GM18907 (cell line): ENCODE measurements around the gene MIEF1.
"Not testable (repeated sequence)": the region's sequence is repeated elsewhere in the genome, so short reads cannot be mapped to it uniquely, and the experiment has no call there.

ENCODE experiments used
- ATAC-seq: cut with Tn5 transposase; IDR thresholded peaks from one replicate; pipeline ENCODE4 v1.9.1; 2021; ENCODE audit warnings: mild to moderate bottlenecking, moderate library complexity; ENCODE audit not compliant: unreplicated experiment

The MIEF1 gene

DNA sequence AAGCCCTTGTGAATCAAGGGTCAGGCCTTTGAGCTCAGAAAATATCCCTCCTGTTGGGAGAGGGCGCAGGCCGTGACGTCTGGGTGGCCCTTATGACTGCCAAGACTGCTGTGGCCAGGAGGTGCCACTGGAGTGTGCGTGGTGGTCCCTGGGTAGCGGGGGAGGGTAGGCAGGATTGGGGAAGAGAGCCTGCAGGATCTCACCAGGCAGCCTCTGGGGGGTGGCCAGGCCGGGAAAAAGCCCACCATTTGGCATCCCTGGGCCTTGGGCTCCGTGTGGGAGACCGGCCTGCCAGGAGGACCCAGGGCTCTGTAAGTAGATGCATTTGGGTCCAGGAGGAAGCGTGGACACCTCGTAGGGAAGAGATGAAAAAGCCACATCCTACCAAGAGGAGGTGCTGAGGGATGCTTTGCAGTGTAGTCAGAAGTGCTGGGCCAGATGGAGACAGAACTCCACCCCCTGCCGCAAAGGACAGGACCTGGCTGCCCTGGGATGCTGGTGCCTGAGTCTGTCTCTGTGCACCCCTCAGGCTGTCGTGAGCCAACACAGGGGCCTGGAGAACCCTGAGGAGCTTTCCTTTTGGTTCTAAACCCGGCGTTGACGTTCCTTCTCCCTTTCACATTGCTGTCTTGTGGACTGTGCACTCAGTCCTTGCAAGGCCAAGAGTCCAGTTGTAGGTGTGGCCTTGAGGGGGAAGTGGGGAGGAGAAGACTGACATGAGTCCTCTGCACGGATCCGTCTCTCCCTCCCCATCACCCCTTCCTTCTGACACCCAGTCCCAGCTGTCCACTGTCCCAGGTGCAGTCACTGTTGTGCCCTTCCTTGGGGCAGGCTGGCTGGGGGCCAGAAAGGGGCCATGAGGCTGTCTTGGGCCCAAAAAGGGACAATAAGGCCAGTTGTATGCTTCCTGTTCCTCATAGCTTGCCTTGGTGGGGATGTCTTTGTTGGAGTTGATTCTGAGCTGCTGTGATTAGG is 12.7 kb upstream of the MIEF1 start:
- ATAC-seq = no peak

DNA sequence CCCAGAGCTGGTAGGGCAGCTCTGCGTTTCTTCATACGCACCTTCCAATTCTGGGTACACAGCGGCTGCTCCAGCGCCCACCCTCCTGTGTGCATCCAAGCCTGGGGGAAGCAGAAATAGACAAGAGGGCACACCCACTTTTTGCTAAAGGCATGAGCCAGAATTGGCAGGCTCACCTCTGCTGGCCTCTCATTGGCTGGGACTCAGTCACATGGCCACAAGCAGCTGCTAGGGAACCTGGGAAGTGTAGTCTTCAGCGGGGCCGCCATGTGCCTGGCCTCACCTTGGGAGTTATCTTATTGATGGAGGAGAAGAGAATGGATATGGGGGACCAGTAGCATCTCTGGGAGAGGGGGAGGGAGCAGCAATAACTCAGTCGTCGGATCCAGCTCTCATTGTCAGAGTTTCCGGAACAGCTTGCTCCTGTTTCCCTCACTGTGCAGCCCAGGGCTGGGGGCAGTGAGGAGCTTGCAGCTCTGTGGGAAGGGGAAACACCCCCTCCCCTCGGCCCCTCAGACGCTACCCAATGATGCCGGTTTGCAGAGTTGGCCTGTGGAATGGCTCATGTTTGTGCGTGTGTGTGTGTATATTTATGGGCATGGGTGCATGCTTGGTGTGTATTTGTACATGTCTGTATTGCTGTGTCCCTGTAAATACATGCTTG is 11.8 kb upstream of the MIEF1 start:
- ATAC-seq = no peak

DNA sequence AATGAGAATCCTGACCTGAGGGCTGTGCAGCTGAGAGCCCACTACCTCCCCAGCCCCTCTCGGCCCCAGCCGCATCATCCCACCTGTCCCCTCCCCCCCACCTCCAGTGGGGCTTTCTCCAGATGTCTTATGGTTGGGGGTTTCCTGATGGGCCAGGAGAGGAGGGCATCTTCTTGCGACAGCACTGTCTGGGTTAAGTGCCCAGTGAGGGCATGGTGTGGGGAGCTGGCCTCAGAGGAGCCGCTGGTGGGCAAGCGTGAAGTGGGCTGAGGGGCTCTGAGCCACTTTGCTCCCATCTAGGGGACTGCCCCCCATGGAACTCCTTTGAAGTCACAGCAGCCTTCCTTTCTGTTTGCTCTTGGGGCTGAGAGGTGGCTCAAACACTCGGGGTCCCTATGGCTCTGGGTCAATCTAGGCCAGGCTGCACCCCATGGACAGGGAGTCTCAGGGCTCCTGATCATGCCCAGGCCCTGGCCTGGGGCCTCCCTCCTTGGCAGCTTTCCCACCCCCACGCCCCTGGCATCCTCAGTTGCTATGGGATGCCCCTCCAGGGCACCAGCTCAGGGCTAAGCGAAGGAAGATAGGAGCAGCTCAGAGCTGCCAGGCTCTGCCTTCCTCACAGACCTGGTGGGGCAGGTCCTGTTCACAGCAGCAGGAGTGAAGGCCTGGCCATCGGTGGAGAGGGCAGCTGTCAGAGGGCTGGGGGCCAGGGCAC is 11.0 kb upstream of the MIEF1 start:
- no peak for ATAC-seq

DNA sequence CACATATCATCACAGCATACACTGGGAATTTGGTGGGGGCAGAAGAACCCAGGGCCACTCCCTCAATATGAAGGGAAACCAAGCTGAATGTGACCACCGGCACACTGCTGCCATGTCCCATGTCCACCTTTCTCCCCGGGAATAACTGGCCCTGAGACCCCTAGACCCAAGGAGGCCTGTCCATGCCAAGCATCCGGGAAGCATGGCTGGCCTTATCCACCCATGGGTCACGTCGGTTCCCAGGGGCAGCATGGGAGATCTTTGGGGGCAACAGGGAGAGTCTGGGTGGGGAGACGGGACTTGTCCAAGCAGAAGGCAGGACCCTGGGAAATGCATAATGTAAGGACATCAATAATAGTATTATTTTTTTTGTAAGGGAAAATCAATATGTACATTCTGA is 10.4 kb upstream of the MIEF1 start:
- ATAC-seq = no peak

DNA sequence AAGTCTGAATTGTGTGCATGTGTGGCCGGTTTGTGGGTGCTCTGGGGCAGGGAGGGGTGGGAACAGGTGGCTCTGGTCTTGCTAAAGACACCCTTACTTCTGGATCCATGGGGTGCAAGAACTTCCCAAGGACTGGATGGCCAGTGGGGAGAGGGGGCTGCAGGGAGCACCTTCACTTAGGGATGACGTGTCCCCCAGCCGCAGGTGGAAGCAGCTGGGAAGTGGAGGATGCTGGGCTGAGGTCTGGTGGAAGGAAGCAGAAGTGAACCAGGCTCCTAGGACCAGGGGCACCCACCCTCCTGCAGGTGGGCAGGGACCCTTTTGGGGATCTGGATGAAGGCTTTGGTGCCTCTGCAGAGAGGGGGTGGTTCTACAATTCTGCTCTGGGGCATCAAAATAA is 9.9 kb upstream of the MIEF1 start:
- ATAC-seq = no peak

DNA sequence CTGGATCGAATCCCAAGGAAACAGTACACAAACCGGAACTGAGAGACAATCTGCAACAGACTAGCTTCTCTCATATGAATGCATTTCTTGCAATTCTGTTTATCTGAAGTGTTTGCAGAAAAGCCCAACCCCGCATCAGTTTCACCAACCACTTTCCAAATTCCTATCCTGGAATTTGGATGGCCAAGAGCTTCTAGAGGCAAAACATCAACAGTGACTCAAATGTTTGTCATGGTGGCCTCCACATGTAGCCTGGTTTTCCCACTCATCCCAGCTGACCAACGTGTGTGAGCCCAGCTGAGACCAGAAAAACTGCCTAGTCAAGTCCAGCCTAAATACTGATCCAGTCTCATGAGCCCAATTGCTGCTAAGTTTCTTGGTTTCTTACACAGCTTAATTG is 8.3 kb upstream of the MIEF1 start:
- ATAC-seq = no peak

DNA sequence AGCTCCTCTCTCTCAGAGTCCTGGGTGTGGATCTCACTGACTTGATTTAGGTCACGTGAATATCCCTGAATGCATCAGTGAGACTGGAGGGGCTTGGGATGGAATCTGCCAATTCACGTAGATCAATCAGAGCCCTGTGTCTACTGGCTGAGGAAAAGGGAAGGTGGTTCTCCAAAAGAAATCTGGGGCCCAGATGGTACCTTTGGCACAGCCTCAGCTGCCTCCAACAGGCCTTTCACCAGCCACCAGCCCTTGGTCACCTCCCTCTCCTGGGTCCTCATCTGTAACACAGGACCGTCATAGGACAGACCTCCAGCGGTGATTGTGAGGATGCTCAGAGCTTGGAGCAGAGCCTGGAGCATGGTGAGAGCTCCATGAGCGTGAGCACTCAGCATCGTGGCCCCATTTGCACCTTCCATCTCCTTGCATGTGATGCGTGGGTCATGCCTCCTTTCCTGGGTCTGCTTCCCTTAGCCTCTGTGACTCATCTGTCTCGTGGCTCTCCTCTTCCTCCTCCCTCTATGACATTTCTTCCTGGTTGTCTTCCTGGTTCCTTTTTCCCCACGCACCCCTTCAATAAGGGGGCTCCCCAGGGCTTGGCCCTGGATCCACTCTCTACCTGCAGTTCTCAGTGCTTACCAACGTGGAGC is 7.5 kb upstream of the MIEF1 start:
- no peak for ATAC-seq

DNA sequence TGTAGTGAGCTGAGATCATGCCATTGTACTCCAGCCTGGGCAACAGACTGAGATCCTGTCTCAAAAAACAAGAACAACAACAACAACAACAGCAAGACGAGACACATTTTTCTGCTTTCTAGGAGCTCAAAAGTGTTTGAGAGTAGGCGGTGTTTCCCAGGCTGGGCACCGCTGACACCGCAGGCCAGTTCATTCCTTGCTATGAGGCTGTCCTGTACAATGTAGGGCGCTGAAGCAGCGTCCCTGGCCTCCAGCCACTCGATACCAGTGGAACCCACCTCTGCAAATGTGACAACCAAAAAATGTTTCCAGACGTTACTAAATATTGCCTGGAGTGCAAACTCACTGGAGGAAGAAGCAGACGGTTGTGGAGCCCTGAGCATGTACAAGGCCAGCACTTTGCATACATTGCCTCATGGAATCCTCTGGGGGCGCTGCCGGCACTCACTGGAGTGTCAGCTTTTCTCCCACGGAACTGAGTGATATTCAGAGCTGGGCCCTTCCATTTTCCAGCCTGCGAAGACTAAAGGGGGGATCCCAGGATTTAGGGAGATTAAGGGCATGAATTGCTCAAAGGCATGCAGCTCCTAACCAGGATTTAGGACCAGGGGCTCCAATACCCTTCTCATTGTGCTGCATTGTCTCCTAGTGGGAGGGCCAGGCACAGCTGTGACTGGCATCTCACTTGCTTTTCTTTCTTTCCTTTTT is 5.8 kb upstream of the MIEF1 start:
- ATAC-seq = no peak

DNA sequence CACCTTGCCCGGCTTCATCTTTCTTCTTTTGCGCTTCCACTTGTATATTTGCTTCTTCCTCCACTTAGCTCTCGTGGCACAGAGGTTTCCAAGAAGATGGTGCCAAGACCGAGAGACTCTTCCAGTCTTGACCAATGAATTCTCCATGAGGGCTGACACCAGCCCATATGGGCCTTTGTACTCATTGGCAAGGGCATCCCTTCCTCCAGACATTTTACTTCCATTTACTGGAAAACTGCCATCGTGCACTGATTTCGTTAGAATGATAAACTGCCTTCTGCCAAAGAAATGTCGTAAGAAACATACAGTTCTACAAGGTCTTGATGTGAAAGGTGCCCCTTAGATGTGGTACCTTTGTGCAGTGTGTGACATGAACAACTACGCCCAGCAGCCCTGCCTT is 4.7 kb upstream of the MIEF1 start:
- ATAC-seq = no peak

DNA sequence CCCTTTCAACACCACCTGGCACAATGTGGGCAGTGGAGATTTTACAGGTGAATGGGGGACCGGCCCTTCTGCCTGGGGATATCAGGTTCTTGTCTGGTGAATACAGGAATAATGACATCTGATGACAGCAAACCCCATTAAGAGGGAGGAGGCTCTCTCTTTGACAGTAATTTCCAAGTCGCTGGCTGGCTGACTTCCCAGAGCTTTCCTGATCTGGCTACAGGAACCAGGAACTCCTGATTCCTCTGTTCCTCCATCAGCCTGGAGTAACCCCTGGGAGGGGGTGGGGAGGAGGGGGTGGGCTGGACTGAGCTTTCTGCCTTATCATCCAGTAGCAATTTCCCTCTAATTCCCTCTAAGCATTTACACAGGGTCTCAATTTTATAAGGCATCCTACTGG is 3.7 kb upstream of the MIEF1 start:
- no peak for ATAC-seq

DNA sequence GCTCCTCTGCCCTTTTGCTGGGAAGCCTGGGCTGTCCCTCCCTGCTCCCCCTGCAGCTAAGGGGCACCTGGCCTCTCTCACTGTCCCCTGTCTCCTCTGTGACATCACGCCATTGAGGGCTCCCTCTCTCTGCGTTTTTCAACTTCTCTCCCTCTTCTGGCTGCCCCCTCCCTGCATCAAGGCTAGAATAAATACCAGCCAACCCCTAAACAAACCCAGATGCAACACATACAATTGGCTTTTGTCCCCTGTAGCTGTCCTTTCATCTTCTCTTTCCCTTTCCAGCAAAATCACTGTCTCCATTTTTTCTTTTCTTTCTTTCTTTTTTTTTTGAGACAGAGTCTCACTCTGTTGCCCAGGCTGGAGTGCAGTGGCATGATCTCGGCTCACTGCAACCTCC is 3.3 kb upstream of the MIEF1 start:
- no peak for ATAC-seq

DNA sequence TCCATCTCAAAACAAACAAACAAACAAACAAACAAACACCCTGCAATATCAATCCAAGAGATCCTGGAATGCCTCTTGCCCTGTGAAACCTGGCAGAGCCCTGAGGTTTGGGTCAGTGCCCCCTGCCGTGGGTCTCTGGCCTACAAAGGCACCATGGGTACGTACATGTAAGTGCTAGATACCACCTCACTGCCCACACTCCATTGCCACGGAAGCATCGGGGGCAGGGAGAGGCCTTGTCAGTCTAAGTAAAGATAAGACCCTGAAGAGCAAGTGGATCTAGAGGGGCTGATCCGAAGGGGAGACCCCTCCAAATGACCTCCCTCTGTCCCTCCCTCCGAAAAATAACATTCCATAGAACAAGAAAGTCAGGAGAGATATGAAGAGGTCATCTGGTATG is 2.0 kb upstream of the MIEF1 start:
- ATAC-seq = no peak

DNA sequence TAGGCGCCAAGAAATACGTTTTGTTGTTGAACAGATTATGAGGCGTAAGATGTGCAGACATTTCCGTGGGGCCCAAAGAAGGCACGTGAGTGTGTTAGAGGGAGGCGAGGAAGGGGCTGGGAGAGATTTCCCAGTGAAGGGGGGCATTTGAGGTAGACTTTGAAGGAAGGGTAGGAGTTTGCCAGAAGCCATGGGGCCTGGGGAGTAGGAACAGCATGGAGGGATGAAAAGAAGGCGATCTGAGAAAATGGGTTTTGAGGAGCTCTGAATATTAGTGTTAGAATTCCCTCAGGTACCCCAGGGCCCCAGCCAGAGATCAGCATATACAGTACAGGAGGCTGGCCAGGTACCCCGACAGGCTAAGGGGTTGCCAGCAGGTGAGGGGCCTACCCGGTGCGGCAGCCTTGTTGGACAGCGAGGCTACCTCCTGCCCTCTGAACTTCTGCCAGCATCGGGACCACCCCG is 414 bp upstream of the MIEF1 start:
- no peak for ATAC-seq

DNA sequence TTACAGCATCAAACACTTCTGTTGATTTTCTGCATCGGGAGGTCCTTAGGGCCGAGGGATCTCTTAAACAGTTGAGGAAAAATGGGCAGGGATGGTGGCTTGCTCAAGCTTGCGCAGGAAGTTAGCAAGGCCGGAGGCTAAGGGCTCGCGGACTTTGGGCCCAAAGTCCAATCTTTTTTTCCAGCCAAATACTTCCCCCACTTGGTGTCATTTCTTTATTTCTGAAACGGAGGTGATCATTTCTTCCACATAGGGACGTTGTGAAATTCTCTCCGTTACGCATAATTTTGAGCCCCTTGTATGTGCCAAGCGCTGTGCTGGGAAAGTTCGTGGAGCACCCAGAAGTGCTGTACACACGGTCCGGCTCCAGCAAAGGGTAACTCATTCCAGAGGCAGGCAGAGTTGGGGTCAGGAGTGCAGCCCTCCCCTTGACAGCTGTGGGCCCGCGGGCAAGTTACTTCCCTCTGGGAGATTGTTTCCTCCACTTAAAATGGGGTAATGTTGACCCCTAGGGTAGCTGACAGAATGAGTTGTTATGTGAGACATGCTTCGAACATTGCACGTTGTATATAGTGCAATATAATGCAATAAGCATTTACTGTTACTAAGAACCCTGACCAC is 809 bp downstream of the MIEF1 start:
- no peak for ATAC-seq

DNA sequence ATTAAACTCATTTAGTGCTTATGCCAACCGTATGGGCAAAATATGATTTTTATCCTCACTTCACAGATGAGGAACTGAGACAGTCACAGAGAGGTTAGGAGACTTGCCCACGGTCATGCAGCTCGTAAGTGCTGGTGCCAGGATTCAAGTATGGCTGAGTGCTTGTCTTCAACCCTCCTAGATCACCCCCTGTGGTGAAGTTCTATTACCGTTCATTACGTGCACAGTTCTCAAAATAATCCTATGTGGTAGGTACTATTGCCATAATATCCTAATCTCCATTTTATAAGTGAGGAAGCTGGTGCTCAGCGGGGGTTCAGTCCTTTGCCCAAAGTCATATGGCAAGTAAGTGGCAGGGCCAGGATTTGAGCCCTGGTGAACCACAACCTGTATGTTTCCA is 1.5 kb downstream of the MIEF1 start:
- no peak for ATAC-seq

DNA sequence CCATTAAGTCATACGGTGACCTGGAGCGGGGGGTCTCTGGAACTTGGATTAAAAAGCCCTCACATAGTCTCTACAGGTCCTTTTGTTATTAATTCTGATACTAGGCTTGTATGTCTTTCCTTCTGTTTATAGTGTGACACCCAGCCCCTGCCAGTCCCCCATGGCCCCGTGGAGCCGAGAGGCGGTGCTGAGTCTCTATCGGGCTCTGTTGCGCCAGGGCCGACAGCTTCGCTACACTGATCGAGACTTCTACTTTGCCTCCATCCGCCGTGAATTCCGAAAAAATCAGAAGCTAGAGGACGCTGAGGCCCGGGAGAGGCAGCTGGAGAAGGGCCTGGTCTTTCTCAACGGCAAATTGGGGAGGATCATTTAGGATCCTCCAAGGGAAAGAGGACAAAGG is 2.0 kb downstream of the MIEF1 start:
- no peak for ATAC-seq

DNA sequence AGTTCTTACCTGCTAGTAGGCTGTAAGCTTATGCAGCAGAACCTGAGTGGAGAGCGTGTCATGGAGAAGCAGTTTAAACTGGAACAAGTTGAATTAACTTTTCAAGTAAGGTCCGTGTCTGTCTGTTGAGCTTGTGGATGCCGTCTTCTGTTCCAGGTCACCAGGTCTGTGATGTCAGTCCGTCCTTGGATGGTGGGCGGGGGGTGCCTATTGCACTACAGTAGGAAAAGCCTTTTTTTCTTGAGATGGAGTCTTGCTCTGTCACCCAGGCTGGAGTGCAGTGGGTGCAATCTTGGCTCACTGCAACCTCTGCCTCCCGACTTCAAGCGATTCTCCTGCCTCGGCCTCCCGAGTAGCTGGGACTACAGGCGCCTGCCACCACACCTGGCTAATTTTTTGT is 4.9 kb downstream of the MIEF1 start:
- ATAC-seq = not testable (repeated sequence)

DNA sequence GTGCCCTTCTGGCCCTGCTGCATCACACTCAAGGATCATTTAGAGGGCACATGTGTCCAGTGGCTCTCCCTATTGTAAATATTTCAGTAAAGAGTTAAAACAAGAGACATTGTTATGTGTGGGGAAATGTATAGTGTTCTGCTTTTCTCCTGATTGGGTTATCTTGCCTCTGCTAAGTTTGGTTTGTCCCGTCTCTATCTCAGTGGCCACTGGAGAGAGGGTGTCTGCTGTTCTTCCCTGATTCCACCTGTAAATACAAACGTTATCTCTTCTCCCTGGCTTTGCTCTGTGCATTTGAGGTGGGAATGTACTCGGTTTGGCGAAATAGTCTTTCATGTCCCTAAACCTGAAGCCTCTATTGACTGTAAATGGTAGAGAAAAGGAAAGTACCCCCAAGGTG is 6.3 kb downstream of the MIEF1 start:
- no peak for ATAC-seq

DNA sequence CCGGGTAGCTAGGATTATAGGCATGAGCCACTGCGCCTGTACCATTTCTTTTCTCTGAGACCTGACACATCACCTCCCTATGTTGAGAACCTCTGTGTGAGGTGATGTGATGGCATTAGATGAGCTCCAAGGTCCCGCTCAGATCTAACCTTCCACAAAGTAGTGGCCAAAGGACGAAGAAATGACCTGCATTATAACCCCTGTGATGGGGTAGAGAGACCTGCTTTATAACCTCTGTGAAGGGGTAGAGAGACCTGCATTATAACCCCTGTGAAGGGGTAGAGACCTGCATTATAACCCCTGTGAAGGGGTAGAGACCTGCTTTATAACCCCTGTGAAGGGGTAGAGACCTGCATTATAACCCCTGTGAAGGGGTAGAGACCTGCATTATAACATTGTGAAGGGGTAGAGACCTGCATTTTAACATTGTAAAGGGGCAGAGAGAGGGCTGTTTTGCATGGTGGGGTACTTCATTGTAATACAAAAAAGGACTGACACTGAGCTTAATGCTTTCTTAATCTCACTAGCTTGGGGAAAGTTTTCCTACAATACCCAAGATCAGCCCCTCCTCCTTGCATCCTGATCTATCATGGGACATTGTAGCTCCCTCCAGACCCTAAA is 8.5 kb downstream of the MIEF1 start:
- no peak for ATAC-seq

DNA sequence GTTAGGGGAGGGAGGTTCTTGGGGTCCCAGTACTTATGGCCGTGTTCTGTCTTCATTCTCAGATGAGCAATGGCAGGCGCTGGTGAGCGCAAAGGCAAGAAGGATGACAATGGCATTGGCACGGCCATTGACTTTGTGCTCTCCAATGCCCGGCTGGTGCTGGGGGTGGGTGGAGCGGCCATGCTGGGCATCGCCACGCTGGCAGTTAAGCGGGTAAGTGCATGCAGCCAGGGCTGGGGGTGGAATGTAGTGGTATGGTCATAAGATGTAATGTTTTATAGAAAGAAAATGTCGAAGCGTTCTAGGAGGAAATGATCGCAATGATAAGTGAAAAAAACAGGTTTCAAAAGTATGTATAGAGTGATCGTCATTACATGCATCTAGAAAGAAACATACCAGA is 9.1 kb downstream of the MIEF1 start:
- no peak for ATAC-seq
